Muscle of leg (tissue), 11 donors: ENCODE results near the gene FLNB. TPM values are rescaled to one million over a fixed set of nuclear protein-coding genes. Genes with fewer than 3 reads are reported as not detected.

Experiments
- DNase-seq: peaks from one replicate; pipeline ENCODE4 v3.0.0; 2013
- H3K27ac ChIP-seq: one replicate; pipeline ENCODE4 v1.5.1; 2013; ENCODE audit warnings: mild to moderate bottlenecking, low read length, control low read depth
- H3K27me3 ChIP-seq: one replicate; pipeline ENCODE4 v1.6.1; 2013; ENCODE audit warnings: low read length; ENCODE audit not compliant: control insufficient read depth, insufficient read depth
- H3K36me3 ChIP-seq: one replicate; pipeline ENCODE4 v1.6.1; 2013; ENCODE audit warnings: low read length; ENCODE audit not compliant: control insufficient read depth, insufficient read depth
- H3K4me1 ChIP-seq: one replicate; pipeline ENCODE4 v1.6.1; 2013; ENCODE audit warnings: low read length; ENCODE audit not compliant: control insufficient read depth, insufficient read depth
- H3K4me3 ChIP-seq: one replicate; pipeline ENCODE4 v1.5.1; 2013; ENCODE audit warnings: low read length, control low read depth
- H3K9me3 ChIP-seq: replicated peaks from 2 replicates; pipeline ENCODE4 v1.6.1; 2013; ENCODE audit warnings: low read depth, low read length; ENCODE audit not compliant: control insufficient read depth
- WGBS: methylation state at CpG from one replicate; pipeline ENCODE4 v1.1.5; 2013; ENCODE audit warnings: missing lambda C conversion rate; ENCODE audit not compliant: insufficient coverage; 5-methylcytosine and 5-hydroxymethylcytosine counted together
- polyA plus RNA-seq, 8 donors: library from polyadenylated mRNA; unstranded; fragments of 120-200 nt; gene quantifications; one replicate each; pipeline versions ENCODE4 v1.2.1 to v1.2.3, GENCODE V29; 2013; ENCODE audit warnings: inconsistent platforms in 1 of 8, low replicate concordance in 1 of 8; ENCODE audit not compliant: insufficient read length in 8 of 8, insufficient read depth in 1 of 8
- total RNA-seq: library from RNA; stranded (reverse); fragments of 120-200 nt; gene quantifications from one replicate; pipeline ENCODE4 v1.2.4, GENCODE V29; 2013

FLNB gene
- total and polyA plus RNA-seq, 9 donors = 44.4 to 87.1 (median 65.2) TPM

- no peaks in the 10 kb centered on the region for H3K27me3 ChIP-seq
- H3K27ac ChIP-seq = no peak overlapping the region
- peaks cover 53% of the 10 kb centered on the region for H3K36me3 ChIP-seq
- no peak for DNase-seq
- no peak overlapping the region for H3K4me3 ChIP-seq
- peaks cover 17% of the 10 kb centered on the region for H3K4me1 ChIP-seq
- peaks cover 4% of the 10 kb centered on the region for H3K9me3 ChIP-seq
- WGBS = 86% methylated on average over 2 of the region's 7 CpGs
Measured at GRCh38 chr3:58158442-58159153, 150.4 kb downstream of the FLNB start.

DNA sequence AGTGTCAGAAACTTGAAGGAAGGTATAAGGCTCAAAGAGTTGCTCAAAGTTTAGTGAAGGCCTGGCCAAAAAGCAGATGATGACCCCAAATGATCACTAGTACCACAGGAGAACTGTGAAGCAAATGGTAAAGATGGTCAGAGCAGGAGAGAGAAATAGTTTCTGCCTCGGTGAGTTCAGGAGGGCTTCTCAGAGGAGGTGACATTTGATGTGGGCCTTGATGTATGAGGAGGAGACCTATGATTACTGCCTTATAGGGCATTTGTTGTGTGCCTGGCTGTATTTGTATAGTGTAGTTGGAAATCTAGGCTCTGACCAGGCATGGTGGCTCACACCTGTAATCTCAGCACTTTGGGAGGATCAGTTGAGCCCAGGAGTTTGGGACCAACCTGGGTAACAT lies 152.2 kb downstream of the FLNB start:
- Histone ChIP-seq H3K27ac (no peak overlapping the region), H3K27me3 (no peaks in the 10 kb centered on the region), H3K4me3 (no peak overlapping the region), H3K4me1 (peaks cover 30% of the 10 kb centered on the region), H3K9me3 (peaks cover 4% of the 10 kb centered on the region), H3K36me3 (peaks cover 43% of the 10 kb centered on the region)
- no peak for DNase-seq
- 100% methylated on average over 1 of the region's 1 CpG for WGBS

GRCh38 chr3:58161435-58162398 lies 153.5 kb downstream of the FLNB start:
- no peaks in the 10 kb centered on the region for H3K27me3 ChIP-seq
- WGBS = 69% methylated on average over 7 of the region's 11 CpGs
- H3K4me1 ChIP-seq = peaks cover 39% of the 10 kb centered on the region
- H3K9me3 ChIP-seq = peaks cover 4% of the 10 kb centered on the region
- H3K4me3 ChIP-seq = no peak overlapping the region
- peak; percentile 77 for DNase-seq
- no peak overlapping the region for H3K27ac ChIP-seq
- peaks cover 31% of the 10 kb centered on the region for H3K36me3 ChIP-seq

- peaks cover 4% of the 10 kb centered on the region for H3K9me3 ChIP-seq
- H3K27ac ChIP-seq = no peak overlapping the region
- H3K36me3 ChIP-seq = peaks cover 25% of the 10 kb centered on the region
- H3K27me3 ChIP-seq = no peaks in the 10 kb centered on the region
- WGBS = 79% methylated on average over 10 of the region's 14 CpGs
- peaks cover 41% of the 10 kb centered on the region for H3K4me1 ChIP-seq
- DNase-seq = no peak
- no peak overlapping the region for H3K4me3 ChIP-seq
Measured at GRCh38 chr3:58163234-58163633, 155.0 kb downstream of the FLNB start.

GRCh38 chr3:58164199-58164879 lies 156.1 kb downstream of the FLNB start:
- 61% methylated on average over 7 of the region's 12 CpGs for WGBS
- Histone ChIP-seq H3K27ac (peak overlapping the region; percentile 78), H3K4me3 (no peak overlapping the region), H3K27me3 (no peaks in the 10 kb centered on the region), H3K4me1 (peaks cover 41% of the 10 kb centered on the region), H3K9me3 (peaks cover 4% of the 10 kb centered on the region), H3K36me3 (peaks cover 24% of the 10 kb centered on the region)
- DNase-seq = no peak

- peaks cover 41% of the 10 kb centered on the region for H3K4me1 ChIP-seq
- no peak for DNase-seq
- peaks cover 25% of the 10 kb centered on the region for H3K36me3 ChIP-seq
- no peak overlapping the region for H3K4me3 ChIP-seq
- H3K9me3 ChIP-seq = peaks cover 4% of the 10 kb centered on the region
- H3K27me3 ChIP-seq = no peaks in the 10 kb centered on the region
- WGBS = 62% methylated on average over 11 of the region's 16 CpGs
- peak overlapping the region; percentile 78 for H3K27ac ChIP-seq
Measured at GRCh38 chr3:58164906-58165821, 156.9 kb downstream of the FLNB start.

GRCh38 chr3:58167431-58168351 lies 159.5 kb downstream of the FLNB start:
- Histone ChIP-seq H3K27me3 (no peaks in the 10 kb centered on the region), H3K9me3 (no peaks in the 10 kb centered on the region), H3K27ac (no peak overlapping the region), H3K4me1 (peaks cover 34% of the 10 kb centered on the region), H3K4me3 (no peak overlapping the region), H3K36me3 (peaks cover 22% of the 10 kb centered on the region)
- DNase-seq = no peak
- WGBS = 82% methylated on average over 14 of the region's 16 CpGs

GRCh38 chr3:58168498-58168897 lies 160.3 kb downstream of the FLNB start:
- no peaks in the 10 kb centered on the region for H3K27me3 ChIP-seq
- peaks cover 22% of the 10 kb centered on the region for H3K36me3 ChIP-seq
- no peak overlapping the region for H3K4me3 ChIP-seq
- peaks cover 32% of the 10 kb centered on the region for H3K4me1 ChIP-seq
- H3K9me3 ChIP-seq = no peaks in the 10 kb centered on the region
- no peak overlapping the region for H3K27ac ChIP-seq
- 100% methylated on average over 4 of the region's 7 CpGs for WGBS
- DNase-seq = no peak
